IMR-90 (cell line): Measurements from ENCODE around the gene HMGN1. TPM values are rescaled to one million over a fixed set of nuclear protein-coding genes. Genes with fewer than 3 reads are reported as not detected.

Experiments used
- ATAC-seq: fragments of 200-7000 bp; cut with Tn5 transposase; 2 replicates; pipeline ENCODE4 v1.9.1; 2020; ENCODE audit warnings: low read depth, mild to moderate bottlenecking, moderate library complexity
- BruUV-seq: library from RNA; stranded (reverse); fragments of 400-500 nt; replicated peaks from 2 replicates; lab custom pipeline; 2021; lab: Mats Ljungman, UMichigan
- CTCF ChIA-PET: fragments of 300-600 bp; formaldehyde crosslinking; extraction: SDS; loops from one replicate; lab custom pipeline; 2021; ENCODE audit warnings: antibody characterized with exemption; lab: Yijun Ruan, JAX
- POLR2A ChIA-PET: fragments of 300-600 bp; sonication (Branson Sonifier 250); formaldehyde crosslinking; loops from one replicate; lab custom pipeline; 2022; ENCODE audit warnings: antibody characterized with exemption; ENCODE audit not compliant: unreplicated experiment; lab: Charles Lee
- DNase-seq: peaks from one replicate; pipeline ENCODE4 v3.0.0; 2013
- H2AFZ ChIP-seq: replicated peaks from 2 replicates; pipeline ENCODE3; 2013; ENCODE audit warnings: low read length, mild to moderate bottlenecking; ENCODE audit not compliant: poor library complexity
- H2AK5ac ChIP-seq: 2 replicates; pipeline ENCODE4 v1.6.1; 2013; ENCODE audit warnings: low read depth, low read length, inconsistent platforms
- H2AK9ac ChIP-seq: replicated peaks from 2 replicates; pipeline ENCODE3; 2013; ENCODE audit warnings: mild to moderate bottlenecking, low read depth, low read length, moderate library complexity; ENCODE audit not compliant: poor library complexity
- H2BK120ac ChIP-seq: 2 replicates; pipeline ENCODE4 v1.6.1; 2013; ENCODE audit warnings: low read depth, low read length, inconsistent platforms
- H2BK15ac ChIP-seq: 3 replicates; pipeline ENCODE4 v1.6.1; 2013; ENCODE audit warnings: low read depth, low read length, inconsistent platforms
- H2BK20ac ChIP-seq: 2 replicates; pipeline ENCODE4 v1.6.1; 2013; ENCODE audit warnings: low read depth, mild to moderate bottlenecking, inconsistent platforms, low read length, moderate library complexity
- H2BK5ac ChIP-seq: 2 replicates; pipeline ENCODE4 v1.6.1; 2013; ENCODE audit warnings: mild to moderate bottlenecking, low read depth, low read length, inconsistent platforms; ENCODE audit not compliant: poor library complexity, severe bottlenecking
- H3K14ac ChIP-seq: replicated peaks from 2 replicates; pipeline ENCODE4 v1.6.1; 2013; ENCODE audit warnings: low read depth, low read length, inconsistent platforms
- H3K18ac ChIP-seq: 2 replicates; pipeline ENCODE4 v1.6.1; 2013; ENCODE audit warnings: low read depth, low read length, control low read depth
- H3K23ac ChIP-seq: 2 replicates; pipeline ENCODE4 v1.6.1; 2013; ENCODE audit warnings: low read depth, low read length, inconsistent platforms
- H3K27ac ChIP-seq: 2 replicates; pipeline ENCODE4 v1.5.1; 2013; ENCODE audit warnings: mild to moderate bottlenecking, control low read depth, low read length; ENCODE audit not compliant: insufficient read depth
- H3K27me3 ChIP-seq: 2 replicates; pipeline ENCODE4 v1.6.1; 2013; ENCODE audit warnings: low read length; ENCODE audit not compliant: control insufficient read depth, insufficient read depth
- H3K36me3 ChIP-seq: 2 replicates; pipeline ENCODE4 v1.6.1; 2013; ENCODE audit warnings: low read length, mixed read lengths; ENCODE audit not compliant: control insufficient read depth, insufficient read depth
- H3K4ac ChIP-seq: 2 replicates; pipeline ENCODE4 v1.6.1; 2013; ENCODE audit warnings: low read depth, low read length, inconsistent platforms
- H3K4me1 ChIP-seq: 2 replicates; pipeline ENCODE4 v1.6.1; 2013; ENCODE audit warnings: low read length, mixed read lengths; ENCODE audit not compliant: control insufficient read depth, insufficient read depth
- H3K4me2 ChIP-seq: 2 replicates; pipeline ENCODE4 v1.6.1; 2013; ENCODE audit warnings: low read depth, mild to moderate bottlenecking, control low read depth, low read length, moderate library complexity
- H3K4me3 ChIP-seq: 2 replicates; pipeline ENCODE4 v1.5.1; 2013; ENCODE audit warnings: low read depth, mild to moderate bottlenecking, control low read depth, low read length, moderate library complexity; ENCODE audit not compliant: insufficient read depth
- H3K56ac ChIP-seq: 2 replicates; pipeline ENCODE4 v1.6.1; 2013; ENCODE audit warnings: low read length, inconsistent platforms; ENCODE audit not compliant: insufficient read depth; ENCODE audit errors: extremely low read depth
- H3K79me1 ChIP-seq, 2 experiments: 2 replicates each; pipeline ENCODE4 v1.6.1; 2013; ENCODE audit warnings: low read length in 2 of 2, inconsistent platforms in 1 of 2, low read depth in 1 of 2
- H3K9ac ChIP-seq: 2 replicates; pipeline ENCODE4 v1.6.1; 2013; ENCODE audit warnings: low read depth, low read length, control low read depth
- H3K9me1 ChIP-seq: 2 replicates; pipeline ENCODE4 v1.6.1; 2013; ENCODE audit warnings: low read length, inconsistent platforms; ENCODE audit not compliant: insufficient read depth
- H3K9me3 ChIP-seq: 2 replicates; pipeline ENCODE4 v1.6.1; 2013; ENCODE audit warnings: low read length; ENCODE audit not compliant: control insufficient read depth, insufficient read depth
- H4K20me1 ChIP-seq: 2 replicates; pipeline ENCODE4 v1.6.1; 2013; ENCODE audit warnings: low read length, inconsistent platforms; ENCODE audit not compliant: insufficient read depth
- H4K5ac ChIP-seq: 2 replicates; pipeline ENCODE4 v1.6.1; 2013; ENCODE audit warnings: mild to moderate bottlenecking, low read depth, low read length, control low read depth
- H4K8ac ChIP-seq, 2 experiments: 2 replicates each; pipeline ENCODE4 v1.6.1; 2013; ENCODE audit warnings: low read depth in 2 of 2, low read length in 2 of 2, control low read depth in 1 of 2, inconsistent platforms in 1 of 2
- H4K91ac ChIP-seq: 2 replicates; pipeline ENCODE4 v1.6.1; 2013; ENCODE audit warnings: low read depth, low read length, inconsistent platforms; ENCODE audit not compliant: insufficient read depth
- BHLHE40 ChIP-seq: fragments of 150-350 bp; IDR thresholded peaks from 2 replicates; pipeline ENCODE4 v1.6.1; 2016; ENCODE audit warnings: mild to moderate bottlenecking, low read depth, low read length
- CEBPB ChIP-seq: IDR thresholded peaks from 2 replicates; pipeline ENCODE4 v1.6.1; 2012; ENCODE audit warnings: low read depth, low read length, improper control_type of control experiment
- CHD1 ChIP-seq: IDR thresholded peaks from 2 replicates; pipeline ENCODE4 v1.6.1; 2012; ENCODE audit warnings: low read depth, low read length, improper control_type of control experiment
- CTCF ChIP-seq: conservative IDR thresholded peaks from 2 replicates; pipeline ENCODE4 v1.5.1; 2012; ENCODE audit warnings: mild to moderate bottlenecking, low read depth, low read length, improper control_type of control experiment
- ELK1 ChIP-seq: fragments of 150-350 bp; IDR thresholded peaks from 2 replicates; pipeline ENCODE4 v1.6.1; 2016; ENCODE audit warnings: low read depth, mild to moderate bottlenecking, low read length, moderate library complexity, borderline replicate concordance
- FOS ChIP-seq: fragments of 150-350 bp; IDR thresholded peaks from 2 replicates; pipeline ENCODE4 v1.6.1; 2016; ENCODE audit warnings: low read depth, low read length
- MAFK ChIP-seq: IDR thresholded peaks from 2 replicates; pipeline ENCODE4 v1.6.1; 2012; ENCODE audit warnings: low read depth, low read length, improper control_type of control experiment
- MAZ ChIP-seq: IDR thresholded peaks from 2 replicates; pipeline ENCODE4 v1.6.1; 2012; ENCODE audit warnings: low read depth, mild to moderate bottlenecking, low read length, improper control_type of control experiment, moderate library complexity, borderline replicate concordance
- MXI1 ChIP-seq: IDR thresholded peaks from 2 replicates; pipeline ENCODE4 v1.6.1; 2012; ENCODE audit warnings: low read depth, mild to moderate bottlenecking, low read length, moderate library complexity, borderline replicate concordance
- NFE2L2 ChIP-seq: fragments of 150-350 bp; IDR thresholded peaks from 2 replicates; pipeline ENCODE4 v1.6.1; 2016; ENCODE audit warnings: low read depth, mild to moderate bottlenecking, low read length
- POLR2A ChIP-seq: IDR thresholded peaks from 2 replicates; pipeline ENCODE4 v1.6.1; 2012; ENCODE audit warnings: mild to moderate bottlenecking, low read depth, low read length
- RAD21 ChIP-seq: IDR thresholded peaks from 2 replicates; pipeline ENCODE4 v1.6.1; 2012; ENCODE audit warnings: low read length, improper control_type of control experiment
- RCOR1 ChIP-seq: IDR thresholded peaks from 2 replicates; pipeline ENCODE4 v1.6.1; 2012; ENCODE audit warnings: mild to moderate bottlenecking, low read length, improper control_type of control experiment; ENCODE audit not compliant: insufficient replicate concordance
- RFX5 ChIP-seq: IDR thresholded peaks from 2 replicates; pipeline ENCODE4 v1.8.0; 2012; ENCODE audit warnings: low read depth, mild to moderate bottlenecking, low read length, moderate library complexity
- SMC3 ChIP-seq: fragments of 150-350 bp; IDR thresholded peaks from 2 replicates; pipeline ENCODE4 v1.6.1; 2016; ENCODE audit warnings: low read depth, mild to moderate bottlenecking, antibody characterized with exemption, low read length, moderate library complexity
- WGBS, 2 experiments: methylation state at CpG; one replicate each; pipeline versions ENCODE4 v1.1.5 to v1.1.7; 2013; ENCODE audit warnings: missing lambda C conversion rate in 2 of 2; ENCODE audit not compliant: insufficient read length in 1 of 2; ENCODE audit errors: extremely low coverage in 2 of 2; 5-methylcytosine and 5-hydroxymethylcytosine counted together
- dilution Hi-C: fragments of 300-500 bp; cut with HindIII; formaldehyde crosslinking; loops from one replicate; pipeline ENCODE4 v1.14.3; 2018; ENCODE audit warnings: low sequenced_read_pairs; ENCODE audit not compliant: unreplicated experiment
- in situ Hi-C: fragments of 300-500 bp; cut with MboI; formaldehyde crosslinking; loops from 3 replicates; pipeline ENCODE4 v1.14.3; 2019; ENCODE audit warnings: low sequenced_read_pairs, inconsistent platforms, mixed read lengths
- intact Hi-C: fragments of 100-400 bp; cut with micrococcal nuclease; formaldehyde crosslinking; loops from 2 replicates; pipeline ENCODE4 v1.10.0; 2022
- polyA plus RNA-seq, 3 experiments: library from polyadenylated mRNA; depleted of rRNA; stranded (reverse); fragments of >200 nt; gene quantifications; 2 replicates each; pipeline ENCODE4 v1.2.3, GENCODE V29; 2012; ENCODE audit warnings: low replicate concordance in 1 of 3
- total RNA-seq: library from RNA; depleted of rRNA; stranded (reverse); fragments of >200 nt; gene quantifications from 2 replicates; pipeline ENCODE4 v1.2.3, GENCODE V29; 2012
- TF ChIP-seq, protein P1 (sequence below): fragments of 150-350 bp; IDR thresholded peaks from 2 replicates; pipeline ENCODE4 v1.6.1; 2017; ENCODE audit warnings: mild to moderate bottlenecking, antibody characterized with exemption, low read length, low read depth

The HMGN1 gene
- total and polyA plus RNA-seq, 2 of the 4 experiments (the other 2 are of a cell fraction), result 55.2 to 155 TPM

DNA sequence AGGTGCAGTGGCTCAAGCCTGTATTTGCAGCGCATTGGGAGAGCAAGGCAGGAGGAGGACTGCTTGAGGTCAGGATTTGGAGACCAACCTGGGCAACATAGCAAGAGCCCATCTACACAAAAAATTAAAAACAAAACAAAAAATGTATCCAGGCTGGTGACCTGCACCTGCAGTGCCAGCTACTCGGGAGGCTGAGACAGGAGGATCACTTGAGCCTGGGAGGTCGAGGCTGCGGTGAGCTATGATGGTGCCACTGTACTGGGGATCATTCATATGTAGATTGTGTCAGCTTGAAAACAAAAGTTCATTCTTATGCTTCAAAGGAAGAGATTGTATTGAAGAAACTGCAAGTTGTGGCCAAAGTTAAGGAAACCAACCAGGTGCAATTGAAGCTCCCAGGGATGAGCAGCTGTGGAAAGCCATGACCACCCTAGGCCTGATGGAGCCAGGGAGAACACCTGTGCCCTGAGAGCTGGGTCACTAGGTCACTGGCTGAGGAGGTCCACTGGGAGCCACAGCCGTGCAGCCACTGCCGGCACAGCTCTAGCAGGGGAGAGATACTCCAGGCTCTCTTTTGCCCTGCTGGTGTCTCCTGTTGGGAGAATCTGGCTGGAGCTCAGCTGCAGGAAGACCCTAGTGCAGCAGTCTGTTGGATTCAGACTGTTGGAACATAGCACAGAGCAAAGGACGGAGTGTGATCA lies 22.1 kb downstream of the HMGN1 start:
- Histone ChIP-seq H2AK9ac (no peak overlapping the region), H3K79me1 (no peaks in the 10 kb centered on the region), H3K36me3 (no peaks in the 10 kb centered on the region), H2BK120ac (no peak overlapping the region), H4K91ac (no peak overlapping the region), H2AK5ac (no peak overlapping the region), H3K27me3 (no peaks in the 10 kb centered on the region), H3K14ac (no peak overlapping the region), H3K9me3 (no peaks in the 10 kb centered on the region), H3K27ac (no peak overlapping the region), H3K23ac (no peak overlapping the region), H2AFZ (no peak overlapping the region), H4K20me1 (no peaks in the 10 kb centered on the region), H3K4ac (no peak overlapping the region), H2BK20ac (no peak overlapping the region), H2BK15ac (no peak overlapping the region), H3K9ac (no peak overlapping the region), H3K18ac (no peak overlapping the region), H3K4me3 (no peak overlapping the region), H2BK5ac (no peak overlapping the region), H3K4me1 (peaks cover 7% of the 10 kb centered on the region), H3K4me2 (no peak overlapping the region), H4K8ac (no peak overlapping the region), H3K56ac (no peak overlapping the region), H4K5ac (no peak overlapping the region), H3K9me1 (no peaks in the 10 kb centered on the region)
- dilution Hi-C loops, result no loop called here
- no peak for ATAC-seq
- no peak for TF ChIP-seq POLR2A
- TF ChIP-seq, protein P1, sequence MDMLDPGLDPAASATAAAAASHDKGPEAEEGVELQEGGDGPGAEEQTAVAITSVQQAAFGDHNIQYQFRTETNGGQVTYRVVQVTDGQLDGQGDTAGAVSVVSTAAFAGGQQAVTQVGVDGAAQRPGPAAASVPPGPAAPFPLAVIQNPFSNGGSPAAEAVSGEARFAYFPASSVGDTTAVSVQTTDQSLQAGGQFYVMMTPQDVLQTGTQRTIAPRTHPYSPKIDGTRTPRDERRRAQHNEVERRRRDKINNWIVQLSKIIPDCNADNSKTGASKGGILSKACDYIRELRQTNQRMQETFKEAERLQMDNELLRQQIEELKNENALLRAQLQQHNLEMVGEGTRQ, result no peak
- TF ChIP-seq SMC3, result no peak
- no peak for TF ChIP-seq FOS
- no peak for TF ChIP-seq CTCF
- no peak for TF ChIP-seq BHLHE40
- TF ChIP-seq ELK1, result no peak
- TF ChIP-seq CHD1, result no peak
- TF ChIP-seq CEBPB, result no peak
- TF ChIP-seq MAZ, result no peak
- TF ChIP-seq RFX5, result no peak
- no peak for TF ChIP-seq RAD21
- no peak for TF ChIP-seq NFE2L2
- no peak for TF ChIP-seq RCOR1
- TF ChIP-seq MXI1, result no peak
- TF ChIP-seq MAFK, result no peak
- CTCF ChIA-PET, result no interaction called here
- no TSS peak for BruUV-seq
- 100% methylated on average over 1 of the region's 7 CpGs; no CpG with 5 or more reads in 1 of the 2 experiments for WGBS, 2 experiments
- no peak for DNase-seq
- in situ Hi-C loops, result no loop called here
- intact Hi-C loops, result no loop called here
- POLR2A ChIA-PET, result no interaction called here
